ENCODE data around the gene SORBS1. TPM values are rescaled to one million over a fixed set of nuclear protein-coding genes. Genes with fewer than 3 reads are reported as not detected.

The SORBS1 gene
- total RNA-seq, 2 donors from 2014 or later, result 16.7 to 17.9 TPM

DNA sequence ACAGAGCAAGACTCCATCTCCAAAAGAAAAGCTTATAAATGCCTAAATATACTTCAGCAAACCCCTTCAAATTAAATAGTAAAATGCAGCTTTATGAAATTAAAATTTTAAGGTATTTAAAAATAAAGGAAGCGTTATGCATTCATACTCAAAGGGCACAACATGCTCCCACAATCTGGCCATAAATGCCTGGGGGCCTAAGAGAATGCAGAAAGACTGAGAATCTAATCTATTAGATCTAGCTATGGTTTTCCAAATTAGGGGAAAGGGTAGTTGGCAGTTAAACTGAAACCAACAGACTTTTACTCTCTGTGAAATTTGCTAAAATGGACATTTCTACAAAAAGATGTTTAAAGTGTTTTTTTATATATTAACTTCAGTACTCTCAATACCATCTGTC lies 40.6 kb downstream of the SORBS1 start:
- H3K27ac Mint-ChIP-seq, result no peak overlapping the region
- no peak overlapping the region for H3K4me3 Mint-ChIP-seq
- Histone ChIP-seq H3K36me3 (ENCODE audit: control insufficient read depth, insufficient read depth, low read length) (no peaks in the 10 kb centered on the region), H3K9ac (ENCODE audit: extremely low read depth, low read length, poor library complexity, severe bottlenecking) (no peak overlapping the region), H3K4me3 (ENCODE audit: low read length) (no peak overlapping the region), H3K27ac (ENCODE audit: low read depth, low read length) (no peak overlapping the region), H3K27me3 (ENCODE audit: control insufficient read depth, insufficient read depth, low read length, poor library complexity, severe bottlenecking) (peaks cover 42% of the 10 kb centered on the region), H3K9me3 (ENCODE audit: control insufficient read depth, low read length) (no peaks in the 10 kb centered on the region), H3K4me1 (ENCODE audit: control insufficient read depth, insufficient read depth, low read length) (peaks cover 5% of the 10 kb centered on the region)
- WGBS, 2 experiments (ENCODE audit: insufficient coverage in 1 of 2, insufficient read length in 1 of 2), result 88 to 100% methylated on average over 1 of the region's 1 CpG
- H3K36me3 Mint-ChIP-seq (ENCODE audit: low read depth), result no peaks in the 10 kb centered on the region
- TF ChIP-seq CTCF (conservative IDR thresholded peaks at IDR 0.05), result no peak
- peaks cover 29% of the 10 kb centered on the region for H3K4me1 Mint-ChIP-seq
- DNase-seq, result no peak
- H3K9me3 Mint-ChIP-seq, result no peaks in the 10 kb centered on the region
- no peaks in the 10 kb centered on the region for H3K27me3 Mint-ChIP-seq (ENCODE audit: insufficient read depth)

- Histone ChIP-seq H3K27me3 (ENCODE audit: control insufficient read depth, insufficient read depth, low read length, poor library complexity, severe bottlenecking) (peaks cover 61% of the 10 kb centered on the region), H3K4me3 (ENCODE audit: low read length) (no peak overlapping the region), H3K27ac (ENCODE audit: low read depth, low read length) (no peak overlapping the region), H3K36me3 (ENCODE audit: control insufficient read depth, insufficient read depth, low read length) (no peaks in the 10 kb centered on the region), H3K4me1 (ENCODE audit: control insufficient read depth, insufficient read depth, low read length) (peaks cover 5% of the 10 kb centered on the region), H3K9me3 (ENCODE audit: control insufficient read depth, low read length) (no peaks in the 10 kb centered on the region), H3K9ac (ENCODE audit: extremely low read depth, low read length, poor library complexity, severe bottlenecking) (no peak overlapping the region)
- Mint-ChIP-seq H3K4me1 (peaks cover 29% of the 10 kb centered on the region), H3K27ac (no peak overlapping the region), H3K4me3 (no peak overlapping the region), H3K9me3 (no peaks in the 10 kb centered on the region), H3K27me3 (ENCODE audit: insufficient read depth) (peaks cover 10% of the 10 kb centered on the region), H3K36me3 (ENCODE audit: low read depth) (no peaks in the 10 kb centered on the region)
- TF ChIP-seq CTCF (conservative IDR thresholded peaks at IDR 0.05), result no peak
- no peak for DNase-seq
- WGBS, 2 experiments (ENCODE audit: insufficient coverage in 1 of 2, insufficient read length in 1 of 2), result 84 to 100% methylated on average over 5 to 6 of the region's 8 CpGs
Measured at GRCh38 chr10:95518455-95519452, 42.4 kb downstream of the SORBS1 start.

DNA sequence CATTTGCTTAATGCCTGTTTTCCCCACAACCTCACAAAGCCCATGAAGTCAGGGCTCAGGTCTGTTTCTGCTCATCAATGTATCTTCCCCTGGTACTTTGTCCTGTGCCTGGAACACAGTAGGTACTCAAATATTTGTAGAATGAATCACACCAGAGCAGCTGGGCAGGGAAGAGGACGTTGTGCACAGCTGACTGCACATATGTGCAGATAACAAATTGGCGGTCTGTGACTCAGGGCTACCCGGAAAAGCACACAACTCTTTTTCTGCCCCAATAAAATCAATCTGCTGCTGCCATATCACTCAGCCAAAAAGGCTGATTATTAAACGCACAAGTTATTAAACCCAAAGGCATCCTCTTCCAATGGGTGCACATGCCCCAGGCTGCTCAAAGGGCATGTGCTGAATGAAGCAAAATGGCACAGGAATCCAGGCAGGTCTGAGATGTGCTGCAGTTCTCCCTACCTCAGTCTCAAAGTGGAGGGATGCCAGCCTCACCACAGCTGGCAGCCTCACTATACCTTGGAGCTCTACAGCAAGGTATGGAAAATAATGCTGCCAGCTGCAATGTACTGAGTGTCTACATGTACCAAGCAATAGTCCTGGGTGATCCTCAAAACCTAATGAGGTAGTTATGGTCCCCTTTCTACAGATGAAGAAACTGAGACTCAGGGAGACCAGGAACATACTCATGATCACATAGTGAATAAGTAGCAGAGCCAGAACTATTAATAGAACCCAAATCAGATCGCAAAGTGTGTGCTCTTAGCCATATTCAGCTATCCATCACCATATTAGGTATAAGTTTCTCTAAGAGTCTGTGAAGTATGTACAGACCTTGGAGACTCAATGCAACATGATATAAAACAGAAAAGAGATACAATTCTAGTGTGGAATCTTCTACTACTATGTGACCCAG lies 43.4 kb downstream of the SORBS1 start:
- Mint-ChIP-seq H3K27me3 (ENCODE audit: insufficient read depth) (peaks cover 14% of the 10 kb centered on the region), H3K4me3 (no peak overlapping the region), H3K9me3 (no peaks in the 10 kb centered on the region), H3K36me3 (ENCODE audit: low read depth) (no peaks in the 10 kb centered on the region), H3K4me1 (peaks cover 37% of the 10 kb centered on the region), H3K27ac (no peak overlapping the region)
- H3K4me3 ChIP-seq (ENCODE audit: low read length), result no peak overlapping the region
- H3K9me3 ChIP-seq (ENCODE audit: control insufficient read depth, low read length), result no peaks in the 10 kb centered on the region
- H3K9ac ChIP-seq (ENCODE audit: extremely low read depth, low read length, poor library complexity, severe bottlenecking), result no peak overlapping the region
- no peak overlapping the region for H3K27ac ChIP-seq (ENCODE audit: low read depth, low read length)
- H3K27me3 ChIP-seq (ENCODE audit: control insufficient read depth, insufficient read depth, low read length, poor library complexity, severe bottlenecking), result peaks cover 69% of the 10 kb centered on the region
- no peaks in the 10 kb centered on the region for H3K36me3 ChIP-seq (ENCODE audit: control insufficient read depth, insufficient read depth, low read length)
- peaks cover 5% of the 10 kb centered on the region for H3K4me1 ChIP-seq (ENCODE audit: control insufficient read depth, insufficient read depth, low read length)
- DNase-seq, result no peak
- 84 to 92% methylated on average over 4 to 5 of the region's 5 CpGs for WGBS, 2 experiments (ENCODE audit: insufficient coverage in 1 of 2, insufficient read length in 1 of 2)
- TF ChIP-seq CTCF (conservative IDR thresholded peaks at IDR 0.05), result no peak

All from endodermal cell (in vitro differentiated cells).